PC-9 (cell line): ENCODE data around the gene ATRNL1. TPM values are rescaled to one million over a fixed set of nuclear protein-coding genes. Genes with fewer than 3 reads are reported as not detected.

ENCODE experiments used
- BruUV-seq: library from RNA; stranded (reverse); fragments of 400-500 nt; replicated peaks from 2 replicates; lab custom pipeline; 2021; lab: Mats Ljungman, UMichigan
- CTCF ChIA-PET: fragments of 300-600 bp; sonication (Branson Sonifier 250); formaldehyde crosslinking; loops from one replicate; lab custom pipeline; 2022; ENCODE audit warnings: antibody characterized with exemption; lab: Charles Lee
- POLR2A ChIA-PET: fragments of 300-600 bp; sonication (Branson Sonifier 250); formaldehyde crosslinking; loops from one replicate; lab custom pipeline; 2022; ENCODE audit warnings: antibody characterized with exemption; ENCODE audit not compliant: unreplicated experiment; lab: Charles Lee
- DNase-seq, 2 experiments: peaks; one replicate each; pipeline versions ENCODE4 v3.0.0 to v3.0.0-alpha.2; 2015 to 2022; ENCODE audit warnings: mixed read lengths in 1 of 2
- H2AFZ ChIP-seq: fragments of 200-600 bp; sonication (generic); 2 replicates; pipeline ENCODE4 v1.8.1; 2017; ENCODE audit warnings: antibody characterized with exemption
- H3F3A ChIP-seq: fragments of 200-600 bp; sonication (generic); 2 replicates; pipeline ENCODE4 v1.8.1; 2017; ENCODE audit warnings: antibody characterized with exemption, mild to moderate bottlenecking, low read depth; ENCODE audit not compliant: insufficient read depth
- H3K27ac ChIP-seq: fragments of 200-600 bp; sonication (generic); 2 replicates; pipeline ENCODE4 v1.6.1; 2016; ENCODE audit warnings: mixed run types
- H3K27me3 ChIP-seq: fragments of 200-600 bp; sonication (generic); 2 replicates; pipeline ENCODE4 v1.6.1; 2016; ENCODE audit warnings: low read depth, mixed run types; ENCODE audit not compliant: insufficient read depth
- H3K36me3 ChIP-seq: fragments of 200-600 bp; sonication (generic); 2 replicates; pipeline ENCODE4 v1.6.1; 2016; ENCODE audit warnings: low read depth, mixed run types
- H3K4me1 ChIP-seq: fragments of 200-600 bp; sonication (generic); replicated peaks from 2 replicates; pipeline ENCODE4 v1.6.1; 2016; ENCODE audit warnings: mixed run types; ENCODE audit not compliant: insufficient read depth
- H3K4me2 ChIP-seq: fragments of 200-600 bp; sonication (generic); 2 replicates; pipeline ENCODE4 v1.6.1; 2017; ENCODE audit warnings: mixed run types
- H3K4me3 ChIP-seq: fragments of 200-600 bp; sonication (generic); 2 replicates; pipeline ENCODE4 v1.6.1; 2016; ENCODE audit warnings: mixed run types
- H3K79me2 ChIP-seq: fragments of 200-600 bp; sonication (generic); 2 replicates; pipeline ENCODE4 v1.6.1; 2017; ENCODE audit warnings: low read depth, mixed run types
- H3K9me2 ChIP-seq: fragments of 200-600 bp; sonication (generic); 2 replicates; pipeline ENCODE4 v1.8.1; 2017; ENCODE audit warnings: mild to moderate bottlenecking; ENCODE audit not compliant: insufficient read depth
- H3K9me3 ChIP-seq: fragments of 200-600 bp; sonication (generic); 2 replicates; pipeline ENCODE4 v1.8.1; 2016; ENCODE audit warnings: low read depth; ENCODE audit not compliant: insufficient read depth
- H4K20me1 ChIP-seq: fragments of 200-600 bp; sonication (generic); 2 replicates; pipeline ENCODE4 v1.8.1; 2017; ENCODE audit not compliant: insufficient read depth
- CTCF ChIP-seq: fragments of 200-600 bp; sonication (generic); conservative IDR thresholded peaks from 2 replicates; pipeline ENCODE4 v1.6.1; 2017; ENCODE audit warnings: mixed run types, antibody characterized with exemption, mild to moderate bottlenecking, moderate library complexity
- EZH2 ChIP-seq: fragments of 200-600 bp; sonication (generic); IDR thresholded peaks from 2 replicates; pipeline ENCODE4 v1.8.0; 2017; ENCODE audit warnings: antibody characterized with exemption, low read depth
- intact Hi-C: fragments of 100-400 bp; cut with micrococcal nuclease; formaldehyde crosslinking; loops from one replicate; pipeline ENCODE4 v1.10.0; 2022; ENCODE audit not compliant: unreplicated experiment
- total RNA-seq: library from RNA; stranded (reverse); gene quantifications from 2 replicates; pipeline ENCODE4 v1.2.3, GENCODE V29; 2021

Gene ATRNL1
- total RNA-seq, 1 experiment from 2014 or later, result not detected

GRCh38 chr10:115790220-115790619 is 697.1 kb downstream of the ATRNL1 start:
- BruUV-seq, result no TSS peak
- H3K9me2 ChIP-seq, result no peaks in the 10 kb centered on the region; the same call in 1 of the 2 replicates
- no peaks in the 10 kb centered on the region for H4K20me1 ChIP-seq
- no peaks in the 10 kb centered on the region for H3K4me1 ChIP-seq
- H3K36me3 ChIP-seq, result no peaks in the 10 kb centered on the region
- no peaks in the 10 kb centered on the region for H3K9me3 ChIP-seq
- TF ChIP-seq EZH2 (no peak), CTCF (no peak)
- no peak for DNase-seq
- no peaks in the 10 kb centered on the region for H3K27me3 ChIP-seq
- H3K27ac ChIP-seq, result no peak overlapping the region
- ChIA-PET POLR2A (no interaction called here), CTCF (interaction anchor here (0.6 to 0.7 kb wide), 2 partner anchors 8 to 71 kb away, joined by 3 to 5 read pairs; no protein-coding TSS in a partner anchor)
- intact Hi-C loops, result no loop called here
- no peaks in the 10 kb centered on the region for H3F3A ChIP-seq
- no peak overlapping the region for H3K4me2 ChIP-seq
- no peak overlapping the region for H2AFZ ChIP-seq
- H3K4me3 ChIP-seq, result no peak overlapping the region
- no peaks in the 10 kb centered on the region for H3K79me2 ChIP-seq

GRCh38 chr10:115795964-115796363 is 702.8 kb downstream of the ATRNL1 start:
- POLR2A ChIA-PET, result no interaction called here
- intact Hi-C loops, result loop anchor here (5.0 kb wide), 1 partner anchor 491 kb away; no protein-coding TSS in a partner anchor

GRCh38 chr10:115801457-115801856 is 708.3 kb downstream of the ATRNL1 start:
- POLR2A ChIA-PET, result no interaction called here
- no peak overlapping the region for H3K27ac ChIP-seq
- H3K36me3 ChIP-seq, result no peaks in the 10 kb centered on the region
- no peaks in the 10 kb centered on the region for H3F3A ChIP-seq
- no peaks in the 10 kb centered on the region for H3K79me2 ChIP-seq
- H3K4me3 ChIP-seq, result no peak overlapping the region
- no peak overlapping the region for H3K4me2 ChIP-seq
- no peaks in the 10 kb centered on the region for H4K20me1 ChIP-seq
- intact Hi-C loops, result no loop called here
- H3K27me3 ChIP-seq, result no peaks in the 10 kb centered on the region
- no TSS peak for BruUV-seq
- DNase-seq, result no peak
- H3K4me1 ChIP-seq, result no peaks in the 10 kb centered on the region
- H2AFZ ChIP-seq, result no peak overlapping the region
- no peaks in the 10 kb centered on the region for H3K9me3 ChIP-seq
- H3K9me2 ChIP-seq, result no peaks in the 10 kb centered on the region
- CTCF ChIA-PET, result no interaction called here
- no peak for TF ChIP-seq EZH2
- no peak for TF ChIP-seq CTCF

More at GRCh38 chr10:115795964-115796363, 702.8 kb downstream of the ATRNL1 start:
- Histone ChIP-seq H3K9me2 (no peaks in the 10 kb centered on the region), H3K27me3 (no peaks in the 10 kb centered on the region), H3K4me1 (no peaks in the 10 kb centered on the region), H3K36me3 (no peaks in the 10 kb centered on the region), H2AFZ (no peak overlapping the region), H4K20me1 (no peaks in the 10 kb centered on the region), H3F3A (no peaks in the 10 kb centered on the region), H3K4me3 (no peak overlapping the region), H3K4me2 (no peak overlapping the region), H3K9me3 (no peaks in the 10 kb centered on the region), H3K27ac (no peak overlapping the region), H3K79me2 (no peaks in the 10 kb centered on the region)
- no peak for TF ChIP-seq CTCF
- no peak for TF ChIP-seq EZH2
- CTCF ChIA-PET, result no interaction called here
- DNase-seq, result no peak
- no TSS peak for BruUV-seq
